ENCODE results near the gene EPHA3.
"Not testable (repeated sequence)": the region's sequence is repeated elsewhere in the genome, so short reads cannot be mapped to it uniquely, and the experiment has no call there.

The EPHA3 gene

GRCh38 chr3:89297199-89297598, 189.8 kb downstream of the EPHA3 start:
- DNase-seq = no peak

DNA sequence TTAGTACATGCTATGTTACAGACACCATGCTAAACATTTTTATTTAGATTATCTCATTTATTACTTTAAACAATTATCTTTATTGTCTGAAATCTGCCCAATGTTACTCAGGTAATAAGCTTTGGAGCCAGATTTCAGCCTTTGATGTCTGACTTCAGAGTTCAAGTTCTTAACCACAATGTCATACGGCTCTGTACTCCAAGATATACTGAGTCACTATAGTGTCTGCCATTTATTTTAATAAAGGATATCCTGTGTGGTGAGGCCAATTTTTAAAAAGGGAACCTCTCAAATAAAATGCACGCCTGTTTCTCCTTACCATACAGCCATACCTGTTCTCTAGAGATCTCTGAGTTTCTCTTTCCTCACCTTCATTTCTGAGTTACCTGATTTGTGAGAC, 193.1 kb downstream of the EPHA3 start:
- DNase-seq = no peak

DNA sequence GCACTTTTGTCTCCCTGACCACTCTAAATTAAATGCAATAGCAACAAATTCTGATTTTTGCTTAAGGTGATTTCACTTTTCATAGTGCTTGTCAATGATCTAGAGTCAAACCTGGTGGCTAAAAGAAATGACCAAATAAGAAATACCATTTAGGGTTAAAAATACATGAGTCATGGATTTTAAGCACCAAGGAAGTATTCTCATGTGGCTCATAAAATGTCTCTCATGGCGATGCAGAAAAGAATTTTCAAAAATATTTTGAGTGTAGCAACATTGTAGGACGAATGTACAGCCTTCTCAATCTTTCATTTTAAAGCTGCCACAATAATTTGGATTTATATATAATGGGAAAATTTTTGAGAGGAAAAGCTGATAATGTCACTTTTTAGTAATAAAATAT, 193.6 kb downstream of the EPHA3 start:
- no peak for DNase-seq

- no peak for DNase-seq
Observed at GRCh38 chr3:89303701-89304100, 196.3 kb downstream of the EPHA3 start.

GRCh38 chr3:89306540-89306939, 199.1 kb downstream of the EPHA3 start:
- no peak for DNase-seq

GRCh38 chr3:89311581-89311980, 204.2 kb downstream of the EPHA3 start:
- DNase-seq = no peak

GRCh38 chr3:89312141-89312540, 204.7 kb downstream of the EPHA3 start:
- DNase-seq = no peak

GRCh38 chr3:89314454-89315098, 207.2 kb downstream of the EPHA3 start:
- DNase-seq = no peak

GRCh38 chr3:89315750-89316470, 208.5 kb downstream of the EPHA3 start:
- no peak for DNase-seq

DNA sequence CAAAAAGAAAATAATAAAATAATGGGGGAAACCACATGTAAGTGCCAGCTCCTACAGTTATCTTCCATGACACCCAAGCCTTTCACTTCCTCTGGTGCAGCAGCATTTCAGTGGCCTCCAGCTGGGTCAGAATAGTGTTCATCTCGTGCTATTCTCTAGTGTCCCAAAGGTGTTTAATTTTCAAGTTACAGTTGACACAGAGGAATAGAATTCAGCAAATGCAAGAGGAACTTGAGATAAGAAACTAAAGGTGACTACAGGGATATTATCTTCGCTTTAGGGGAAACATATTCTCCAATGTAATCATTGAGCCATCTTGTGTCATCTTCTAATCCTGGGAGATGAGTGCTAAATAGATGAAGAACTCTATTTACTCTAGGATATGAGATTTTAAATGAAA, 212.8 kb downstream of the EPHA3 start:
- DNase-seq = no peak

- DNase-seq = no peak
Observed at GRCh38 chr3:89326997-89327396, 219.6 kb downstream of the EPHA3 start.

DNA sequence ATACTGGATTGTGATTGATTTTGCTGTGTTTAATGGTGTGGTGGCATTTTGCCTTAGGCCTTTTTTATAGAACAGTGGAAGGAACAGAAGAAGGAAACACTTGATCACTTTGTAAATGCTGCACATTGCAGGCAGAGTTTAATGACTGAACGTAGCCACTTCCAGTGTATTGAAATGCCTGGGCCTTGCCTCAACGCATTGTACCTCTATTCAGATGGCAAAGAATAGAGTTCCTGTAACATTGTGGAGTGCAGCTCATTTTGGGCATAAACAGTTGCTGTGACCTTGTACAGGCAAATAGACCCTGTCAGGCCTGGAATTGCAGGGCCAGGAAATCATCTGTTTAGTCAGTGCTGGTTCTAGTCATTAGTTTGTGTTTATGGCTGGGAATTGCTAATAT, 225.0 kb downstream of the EPHA3 start:
- no peak for DNase-seq

DNA sequence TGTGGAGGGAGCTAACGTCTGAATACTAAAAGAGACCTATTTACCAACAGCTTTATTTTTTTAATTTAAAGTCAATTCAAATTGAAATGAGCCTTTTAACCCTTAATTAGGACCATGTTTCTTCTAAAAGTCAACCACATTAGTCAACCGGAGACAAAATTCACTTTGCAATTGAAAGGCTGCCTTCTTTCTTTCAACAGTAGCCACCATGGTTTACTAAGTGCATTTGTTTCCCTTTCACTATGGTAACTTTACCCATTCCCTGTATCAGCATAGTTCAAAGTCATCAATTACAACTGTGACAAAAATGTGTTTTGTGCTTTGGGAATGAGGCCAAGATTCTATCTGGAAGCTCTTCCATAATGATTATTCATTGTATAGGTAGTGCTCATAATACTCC, 225.4 kb downstream of the EPHA3 start:
- DNase-seq = no peak

- no peak for DNase-seq
Observed at GRCh38 chr3:89335693-89336092, 228.3 kb downstream of the EPHA3 start.

- no peak for DNase-seq
Observed at GRCh38 chr3:89340408-89340807, 233.0 kb downstream of the EPHA3 start.

DNA sequence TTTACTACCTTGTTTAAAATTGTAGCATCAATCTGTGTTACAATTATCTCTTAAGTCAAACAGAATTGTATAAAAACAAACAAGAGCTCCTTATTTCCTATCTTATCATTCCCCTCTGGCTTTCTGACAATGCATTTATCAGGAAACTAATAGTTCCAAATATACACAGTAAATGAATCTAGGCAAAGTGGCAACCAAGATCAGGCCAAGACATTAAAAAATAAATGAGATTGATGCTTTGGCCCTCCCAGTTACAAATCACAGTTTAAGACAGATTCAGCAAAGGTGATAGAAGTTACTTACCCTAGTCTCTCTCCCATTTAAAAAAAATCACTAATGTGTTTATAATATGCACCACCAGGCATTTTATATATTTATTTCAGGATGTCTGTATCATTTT, 236.7 kb downstream of the EPHA3 start:
- DNase-seq = no peak

- DNase-seq = not testable (repeated sequence)
Observed at GRCh38 chr3:89350935-89351334, 243.5 kb downstream of the EPHA3 start.

DNA sequence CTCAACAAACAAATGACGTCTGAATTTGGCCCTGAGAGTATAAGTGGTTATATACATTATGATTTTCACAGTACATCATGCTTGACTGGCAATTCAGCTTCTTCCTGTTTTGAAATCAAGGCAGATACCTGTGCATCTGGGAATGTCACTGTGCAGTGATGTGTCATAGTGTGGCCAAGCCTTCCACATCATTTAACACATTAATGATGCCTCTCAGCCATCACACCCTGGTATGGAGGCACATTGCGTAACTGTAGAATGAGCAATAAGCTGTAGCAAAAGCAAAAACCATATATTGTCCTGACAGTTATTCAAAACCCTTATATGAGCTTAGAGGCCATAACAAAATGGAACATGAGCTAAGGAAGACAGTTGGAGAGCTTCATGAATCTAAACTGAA, 246.0 kb downstream of the EPHA3 start:
- DNase-seq = no peak

DNA sequence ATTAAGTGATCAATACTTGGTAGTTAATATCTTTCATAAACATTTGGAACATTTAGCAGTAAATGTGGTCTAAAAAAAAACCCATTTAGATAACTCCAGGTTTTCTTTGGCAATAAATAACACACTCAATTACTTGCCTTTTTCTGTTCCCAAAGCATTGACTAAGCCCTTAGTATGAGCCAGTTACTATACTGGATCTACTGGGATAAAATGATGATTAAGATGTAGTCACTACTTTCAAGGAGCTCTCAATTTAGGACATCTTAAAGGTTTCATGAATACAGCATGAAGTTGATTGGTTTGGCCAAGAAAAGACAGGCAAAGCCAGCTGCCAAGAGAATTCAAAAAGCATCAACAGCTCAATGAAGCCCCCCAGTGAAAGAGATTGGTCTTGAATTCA, 250.9 kb downstream of the EPHA3 start:
- no peak for DNase-seq

DNA sequence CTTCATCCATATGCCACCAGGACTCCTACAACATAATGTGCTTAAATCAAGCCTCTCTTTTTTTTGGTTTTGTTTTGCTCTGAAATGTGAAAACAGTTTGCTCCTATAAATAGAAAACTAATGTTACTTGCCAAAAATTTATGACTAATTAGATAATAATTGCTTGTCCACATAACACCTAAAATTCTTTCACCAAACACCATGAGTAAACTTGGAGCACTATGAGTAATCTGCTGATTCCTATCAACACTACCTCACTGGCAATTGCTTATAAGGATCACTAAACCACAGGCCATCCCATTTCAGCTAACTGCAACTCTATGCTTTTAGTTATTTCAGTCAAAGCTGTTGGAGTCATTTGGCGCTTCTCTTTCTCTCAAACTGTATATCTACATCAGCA, 252.7 kb downstream of the EPHA3 start:
- DNase-seq = no peak

- DNase-seq = no peak
Observed at GRCh38 chr3:89362496-89362895, 255.1 kb downstream of the EPHA3 start.

GRCh38 chr3:89363171-89363570, 255.8 kb downstream of the EPHA3 start:
- DNase-seq = no peak

DNA sequence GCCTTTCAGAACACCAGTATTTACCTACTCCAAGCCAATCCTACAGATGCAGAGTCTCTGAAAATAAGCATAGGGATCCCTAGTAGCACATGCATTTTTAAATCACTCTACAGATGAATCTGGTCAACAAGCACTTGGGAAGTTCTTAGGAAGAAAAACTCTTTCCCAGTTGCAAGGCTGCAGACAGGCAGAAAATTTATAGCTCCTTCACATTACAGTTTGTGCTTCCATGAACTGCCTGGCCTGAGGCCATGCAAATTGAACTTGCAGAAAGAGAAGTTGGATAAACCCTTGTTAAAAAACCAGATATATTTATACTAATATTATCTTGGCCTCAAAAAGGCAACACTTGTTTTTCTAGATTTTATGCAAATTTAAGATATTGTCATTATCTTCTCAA, 256.9 kb downstream of the EPHA3 start:
- DNase-seq = no peak

GRCh38 chr3:89367166-89367565, 259.7 kb downstream of the EPHA3 start:
- DNase-seq = no peak

- DNase-seq = no peak
Observed at GRCh38 chr3:89368846-89369245, 261.4 kb downstream of the EPHA3 start.

Measured in activated gamma-delta T cell (primary cell).